H1 (cell line): ENCODE data around the gene PTF1A. TPM values are rescaled to one million over a fixed set of nuclear protein-coding genes. Genes with fewer than 3 reads are reported as not detected.

Experiments used
- CTCF ChIA-PET: fragments of 300-600 bp; sonication (Branson Sonifier 250); formaldehyde crosslinking; loops from one replicate; lab custom pipeline; 2021; ENCODE audit not compliant: partially characterized antibody; lab: Charles Lee
- POLR2A ChIA-PET: fragments of 300-600 bp; sonication (Branson Sonifier 250); formaldehyde crosslinking; loops from one replicate; lab custom pipeline; 2021; ENCODE audit warnings: inconsistent platforms; ENCODE audit not compliant: partially characterized antibody; lab: Charles Lee
- DNase-seq, 2 experiments: peaks; one replicate each; pipeline versions ENCODE4 v3.0.0 to v3.0.0-alpha.2; 2010 to 2022; ENCODE audit warnings: low spot score in 2 of 2, low read depth in 1 of 2, mixed read lengths in 1 of 2
- FAIRE-seq: peaks from 2 replicates; lab custom pipeline; 2011; peaks lifted over from hg19 to GRCh38; lab: Jason Lieb, UNC
- H2AFZ ChIP-seq: 2 replicates; pipeline ENCODE4 v1.8.1; 2012; ENCODE audit warnings: low read length, inconsistent platforms
- H2AK5ac ChIP-seq: 2 replicates; pipeline ENCODE4 v1.6.1; 2013; ENCODE audit warnings: low read depth, low read length
- H2BK120ac ChIP-seq: replicated peaks from 2 replicates; pipeline ENCODE3; 2013; ENCODE audit warnings: low read depth, low read length, inconsistent platforms
- H2BK12ac ChIP-seq: 2 replicates; pipeline ENCODE4 v1.6.1; 2013; ENCODE audit warnings: low read depth, low read length
- H2BK15ac ChIP-seq: 2 replicates; pipeline ENCODE4 v1.6.1; 2013; ENCODE audit warnings: low read length
- H2BK20ac ChIP-seq: 2 replicates; pipeline ENCODE4 v1.6.1; 2013; ENCODE audit warnings: low read length
- H2BK5ac ChIP-seq: 2 replicates; pipeline ENCODE4 v1.6.1; 2013; ENCODE audit warnings: low read depth, low read length
- H3K14ac ChIP-seq: 2 replicates; pipeline ENCODE4 v1.6.1; 2013; ENCODE audit warnings: inconsistent platforms; ENCODE audit not compliant: insufficient read length
- H3K18ac ChIP-seq: 2 replicates; pipeline ENCODE4 v1.6.1; 2013; ENCODE audit warnings: low read length; ENCODE audit errors: extremely low read depth
- H3K23ac ChIP-seq: 2 replicates; pipeline ENCODE4 v1.6.1; 2013; ENCODE audit warnings: inconsistent platforms; ENCODE audit not compliant: insufficient read length
- H3K23me2 ChIP-seq: 2 replicates; pipeline ENCODE4 v1.6.1; 2013; ENCODE audit warnings: low read depth, low read length
- H3K27ac ChIP-seq: 2 replicates; pipeline ENCODE4 v1.6.1; 2011; ENCODE audit warnings: low read depth, low read length, inconsistent platforms
- H3K27me3 ChIP-seq, 4 experiments: replicated peaks in 1 of 4; 1 replicate in 1 of 4; 2 replicates in 3 of 4; pipeline versions ENCODE4 v1.6.1 to v1.8.1; 2011 to 2013; ENCODE audit warnings: low read length in 3 of 4, mild to moderate bottlenecking in 3 of 4, inconsistent platforms in 2 of 4, mixed read lengths in 2 of 4, moderate library complexity in 1 of 4; ENCODE audit not compliant: control insufficient read depth in 3 of 4, insufficient read depth in 3 of 4; ENCODE audit errors: extremely low read depth in 1 of 4
- H3K36me3 ChIP-seq, 4 experiments: 2 replicates each; pipeline versions ENCODE4 v1.6.1 to v1.8.1; 2011 to 2013; ENCODE audit warnings: mild to moderate bottlenecking in 4 of 4, low read length in 3 of 4, moderate library complexity in 2 of 4, control low read depth in 1 of 4, inconsistent platforms in 1 of 4; ENCODE audit not compliant: insufficient read depth in 4 of 4, control insufficient read depth in 2 of 4
- H3K4ac ChIP-seq: replicated peaks from 2 replicates; pipeline ENCODE3; 2013; ENCODE audit warnings: low read length, low read depth, mixed read lengths, inconsistent platforms; ENCODE audit not compliant: insufficient read length
- H3K4me1 ChIP-seq, 4 experiments: replicated peaks in 1 of 4; 1 replicate in 1 of 4; 2 replicates in 3 of 4; pipeline versions ENCODE4 v1.6.1 to v1.8.1; 2011 to 2013; ENCODE audit warnings: low read length in 3 of 4, inconsistent platforms in 2 of 4, mixed read lengths in 1 of 4; ENCODE audit not compliant: insufficient read depth in 4 of 4, control insufficient read depth in 3 of 4
- H3K4me2 ChIP-seq, 2 experiments: 2 replicates each; pipeline versions ENCODE4 v1.6.1 to v1.8.1; 2011 to 2013; ENCODE audit warnings: low read depth in 2 of 2, low read length in 2 of 2, control low read depth in 1 of 2, inconsistent platforms in 1 of 2, mild to moderate bottlenecking in 1 of 2; ENCODE audit not compliant: insufficient read depth in 1 of 2
- H3K4me3 ChIP-seq, 4 experiments: fragments of 200-600, 300-600 bp in 1 of 4; sonication (generic), shearing (Covaris generic), sonication (Bioruptor Twin) in 1 of 4; 2 replicates each; pipeline versions ENCODE4 v1.5.1 to v1.8.1; 2011 to 2016; ENCODE audit warnings: low read length in 4 of 4, low read depth in 3 of 4, control low read depth in 2 of 4, inconsistent platforms in 2 of 4, mild to moderate bottlenecking in 2 of 4, mixed read lengths in 1 of 4, moderate library complexity in 1 of 4; ENCODE audit not compliant: insufficient read depth in 2 of 4; ENCODE audit errors: extremely low read depth in 1 of 4
- H3K56ac ChIP-seq: replicated peaks from 2 replicates; pipeline ENCODE3; 2013; ENCODE audit warnings: low read depth, mild to moderate bottlenecking, mixed read lengths, low read length, inconsistent platforms; ENCODE audit not compliant: insufficient read length
- H3K79me1 ChIP-seq: 2 replicates; pipeline ENCODE4 v1.6.1; 2013; ENCODE audit warnings: low read depth, low read length, control low read depth
- H3K79me2 ChIP-seq, 2 experiments: 2 replicates each; pipeline versions ENCODE4 v1.6.1 to v1.8.1; 2012 to 2013; ENCODE audit warnings: low read length in 2 of 2, mild to moderate bottlenecking in 2 of 2, inconsistent platforms in 1 of 2; ENCODE audit not compliant: insufficient read depth in 2 of 2, control insufficient read depth in 1 of 2
- H3K9ac ChIP-seq, 4 experiments: replicated peaks in 1 of 4; 1 replicate in 1 of 4; 2 replicates in 3 of 4; pipeline versions ENCODE4 v1.6.1 to v1.8.1; 2011 to 2013; ENCODE audit warnings: low read depth in 3 of 4, low read length in 3 of 4, control low read depth in 2 of 4, mild to moderate bottlenecking in 2 of 4, moderate library complexity in 2 of 4, inconsistent platforms in 1 of 4; ENCODE audit errors: extremely low read depth in 1 of 4
- H3K9me3 ChIP-seq, 2 experiments: 2 replicates each; pipeline versions ENCODE4 v1.6.1 to v1.8.1; 2012 to 2013; ENCODE audit warnings: mild to moderate bottlenecking in 2 of 2, moderate library complexity in 2 of 2, control low read depth in 1 of 2, inconsistent platforms in 1 of 2, low read depth in 1 of 2, low read length in 1 of 2, mixed read lengths in 1 of 2; ENCODE audit not compliant: insufficient read depth in 2 of 2
- H4K20me1 ChIP-seq, 2 experiments: replicated peaks in 1 of 2; 2 replicates each; pipeline versions ENCODE3 to v1.8.1; 2011 to 2013; ENCODE audit warnings: inconsistent platforms in 2 of 2, low read length in 2 of 2, mild to moderate bottlenecking in 1 of 2; ENCODE audit not compliant: insufficient read depth in 2 of 2, control insufficient read depth in 1 of 2
- H4K5ac ChIP-seq: 2 replicates; pipeline ENCODE4 v1.6.1; 2013; ENCODE audit warnings: low read length, low read depth, mixed read lengths, inconsistent platforms; ENCODE audit not compliant: insufficient read length
- H4K8ac ChIP-seq: 2 replicates; pipeline ENCODE4 v1.8.0; 2013; ENCODE audit warnings: mild to moderate bottlenecking, moderate library complexity, low read length, inconsistent platforms; ENCODE audit not compliant: insufficient read depth; ENCODE audit errors: extremely low read depth
- H4K91ac ChIP-seq: replicated peaks from 2 replicates; pipeline ENCODE3; 2013; ENCODE audit warnings: low read length, mixed read lengths, inconsistent platforms; ENCODE audit not compliant: insufficient read length
- EGR1 ChIP-seq: IDR thresholded peaks from 2 replicates; pipeline ENCODE4 v1.6.1; 2011; ENCODE audit warnings: low read depth, low read length, borderline replicate concordance
- RBBP5 ChIP-seq: IDR thresholded peaks from 2 replicates; pipeline ENCODE4 v1.7.1; 2012; ENCODE audit warnings: low read depth, mild to moderate bottlenecking, inconsistent platforms, low read length, moderate library complexity, borderline replicate concordance
- TAF1 ChIP-seq: IDR thresholded peaks from 2 replicates; pipeline ENCODE4 v1.6.1; 2011; ENCODE audit warnings: mild to moderate bottlenecking, low read depth, low read length
- USF2 ChIP-seq: IDR thresholded peaks from 2 replicates; pipeline ENCODE4 v1.6.1; 2011; ENCODE audit warnings: low read length, improper control_type of control experiment
- WGBS, 2 experiments: shearing (Covaris generic) in 1 of 2; methylation state at CpG; one replicate each; pipeline versions ENCODE4 v1.1.6 to v1.1.7; 2013 to 2015; ENCODE audit warnings: low lambda C conversion rate in 2 of 2, mixed read lengths in 2 of 2, inconsistent platforms in 1 of 2, low coverage in 1 of 2, missing lambda C conversion rate in 1 of 2; ENCODE audit not compliant: insufficient replicate concordance in 2 of 2, insufficient coverage in 1 of 2, insufficient read length in 1 of 2; ENCODE audit errors: extremely low coverage in 1 of 2, missing lambda C conversion rate in 1 of 2; 5-methylcytosine and 5-hydroxymethylcytosine counted together
- polyA plus RNA-seq, 7 experiments: library from polyadenylated mRNA; depleted of rRNA in 3 of 7; stranded (reverse) in 5 of 7; unstranded in 2 of 7; fragments of >200 nt in 5 of 7; fragments of 200-250 nt in 2 of 7; gene quantifications; 1 replicate in 5 of 7; 2 replicates in 1 of 7; 4 replicates in 1 of 7; pipeline versions ENCODE4 v1.2.1 to v1.2.3, GENCODE V29; 2011 to 2013; ENCODE audit warnings: missing spikeins in 2 of 7, mixed read lengths in 2 of 7
- total RNA-seq: library from RNA; stranded (reverse); fragmentation: NEBNext Ultra II Directional; extraction: Animal tissue kit (Norgen Biotek cat#: 25700); gene quantifications from 2 replicates; pipeline ENCODE4 v1.2.1, GENCODE V29; 2021

PTF1A gene
- total and polyA plus RNA-seq, 2 of the 8 experiments (the other 6 are each of a cell fraction or from before 2014, with no cell fraction given): not detected

GRCh38 chr10:23230582-23230981, 38.5 kb downstream of the PTF1A start:
- H4K5ac ChIP-seq: no peak overlapping the region
- no peak overlapping the region for H3K9ac ChIP-seq
- no peak overlapping the region for H3K4me3 ChIP-seq
- H4K8ac ChIP-seq: no peak overlapping the region
- H3K36me3 ChIP-seq: no peaks in the 10 kb centered on the region
- no peak overlapping the region for H2BK12ac ChIP-seq
- no peak overlapping the region for H3K4me2 ChIP-seq
- DNase-seq (no peak), FAIRE-seq (no peak)
- H3K4ac ChIP-seq: no peak overlapping the region
- H2AFZ ChIP-seq: no peak overlapping the region
- H2BK20ac ChIP-seq: no peak overlapping the region
- no peak overlapping the region for H2AK5ac ChIP-seq
- 88% methylated on average over 1 of the region's 1 CpG; no CpG with 5 or more reads in 1 of the 2 experiments for WGBS, 2 experiments
- no peaks in the 10 kb centered on the region for H3K79me2 ChIP-seq
- H2BK15ac ChIP-seq: no peak overlapping the region
- H3K27me3 ChIP-seq: no peaks in the 10 kb centered on the region; a peak in 1 of 7 replicates
- no peak overlapping the region for H2BK5ac ChIP-seq
- no peak overlapping the region for H3K56ac ChIP-seq
- no peaks in the 10 kb centered on the region for H3K4me1 ChIP-seq
- H3K27ac ChIP-seq: no peak overlapping the region
- POLR2A ChIA-PET: no interaction called here
- no peaks in the 10 kb centered on the region for H3K79me1 ChIP-seq
- H3K23me2 ChIP-seq: no peaks in the 10 kb centered on the region
- CTCF ChIA-PET: no interaction called here
- H2BK120ac ChIP-seq: no peak overlapping the region
- no peak overlapping the region for H4K91ac ChIP-seq
- no peak overlapping the region for H3K18ac ChIP-seq
- no peak overlapping the region for H3K14ac ChIP-seq
- no peak overlapping the region for H3K23ac ChIP-seq
- H4K20me1 ChIP-seq: no peaks in the 10 kb centered on the region
- H3K9me3 ChIP-seq: no peaks in the 10 kb centered on the region
- no peak for TF ChIP-seq USF2
- no peak for TF ChIP-seq RBBP5
- TF ChIP-seq EGR1: no peak
- TF ChIP-seq TAF1: no peak
